ENCODE results near the gene SH3RF3. TPM values are rescaled to one million over a fixed set of nuclear protein-coding genes. Genes with fewer than 3 reads are reported as not detected.

The SH3RF3 gene
- total RNA-seq, 3 donors from 2014 or later (not counting 1 experiment from before 2014, with no cell fraction given): 0.23 to 0.61 (median 0.34) TPM

DNA sequence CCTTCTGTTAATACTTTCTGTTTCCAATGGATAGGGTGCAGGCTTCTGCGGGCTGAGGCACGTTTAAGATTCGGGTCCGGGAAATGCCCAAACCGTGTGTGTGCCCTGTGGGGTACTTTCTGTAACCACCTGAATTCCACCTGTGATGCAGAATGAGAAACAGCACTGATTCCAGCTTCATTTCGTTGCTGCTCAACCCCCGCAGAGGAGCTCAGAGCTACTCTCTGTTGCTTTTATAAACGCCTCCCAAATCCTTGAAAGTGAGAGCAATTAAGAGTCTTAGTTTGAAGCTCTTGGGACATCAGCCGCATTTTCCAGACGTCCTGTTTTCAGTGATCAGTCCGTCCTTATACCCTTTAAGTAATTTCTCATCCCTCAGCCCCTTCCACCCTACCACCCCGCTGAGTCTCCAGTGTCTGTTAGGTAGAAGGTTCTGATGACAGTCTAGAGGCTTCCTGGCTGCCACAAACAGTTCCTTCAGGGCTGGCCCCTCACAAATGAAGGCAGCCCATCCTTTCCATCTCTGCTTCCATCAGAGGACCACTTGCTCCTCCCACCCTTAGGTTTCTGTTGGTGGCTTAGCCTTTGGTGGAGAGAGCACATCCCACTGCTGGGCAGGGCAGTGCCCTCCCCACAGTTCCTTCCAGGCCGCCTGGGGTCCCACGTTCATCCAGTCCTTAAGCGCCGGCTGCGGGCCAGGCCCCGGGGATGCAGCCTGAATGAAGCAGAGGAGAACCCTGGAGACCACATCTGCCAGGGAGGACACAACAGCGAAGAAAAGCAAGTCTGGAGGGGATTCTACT, 254.7 kb downstream of the SH3RF3 start:
- 92% methylated on average over 17 of the region's 19 CpGs for WGBS (ENCODE audit: insufficient coverage)
- intact Hi-C loops (cut with micrococcal nuclease): no loop called here
- H3K9me3 Mint-ChIP-seq: no peaks in the 10 kb centered on the region

DNA sequence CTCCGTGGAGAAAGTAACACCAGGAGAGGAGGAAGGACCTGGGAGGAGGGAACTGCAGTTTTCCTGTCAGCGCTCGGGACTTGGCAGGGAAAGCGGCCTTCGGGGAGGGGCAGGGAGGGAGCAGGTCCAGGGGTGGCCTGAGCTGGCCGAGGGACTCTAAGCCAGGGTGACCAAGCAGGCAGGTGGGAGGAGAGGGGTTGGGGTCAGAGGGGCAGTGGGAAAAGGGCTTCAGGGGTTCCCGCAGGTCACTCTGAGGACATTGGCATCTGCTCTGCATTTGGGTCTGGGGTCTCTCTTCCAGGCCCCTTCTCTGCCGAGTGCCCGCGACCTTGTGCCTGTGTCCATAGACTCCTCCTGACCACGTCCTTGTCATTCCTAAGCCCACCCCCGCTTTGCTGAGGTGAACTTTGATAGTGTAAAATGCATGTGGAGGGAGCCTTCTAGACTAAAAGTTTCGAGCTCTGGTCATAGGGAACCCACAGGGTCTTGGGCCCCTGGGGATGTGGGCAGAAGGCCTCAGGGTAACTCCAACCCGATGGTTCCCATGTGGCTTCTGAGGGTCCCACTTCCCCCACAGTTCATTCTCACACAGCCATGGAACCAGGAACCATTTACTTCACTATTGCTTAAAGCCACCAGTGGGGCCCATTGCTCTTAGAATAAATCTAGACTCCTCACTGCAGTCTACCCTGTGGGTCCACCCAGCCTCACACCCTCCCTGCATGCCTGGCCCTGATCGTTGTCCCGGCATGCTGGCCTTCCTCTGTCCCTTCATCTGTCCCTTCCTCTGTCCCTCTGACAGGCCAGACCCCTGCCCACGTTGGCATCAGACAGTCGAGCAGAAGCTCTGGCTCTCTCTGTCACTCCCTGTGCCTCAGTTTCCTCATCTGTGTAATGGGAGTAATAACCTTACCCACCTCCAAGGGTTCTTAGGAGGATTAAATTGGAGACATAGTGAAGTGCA, 255.6 kb downstream of the SH3RF3 start:
- peaks cover 0 to 3% of the 10 kb centered on the region in 2 donors for H3K27me3 Mint-ChIP-seq (ENCODE audit: low read depth in 2 of 2)
- no peak overlapping the region for H3K4me3 ChIP-seq (ENCODE audit: low read length)
- H3K9me3 Mint-ChIP-seq: no peaks in the 10 kb centered on the region
- H3K36me3 Mint-ChIP-seq: no peaks in the 10 kb centered on the region
- no peaks in the 10 kb centered on the region for H3K36me3 ChIP-seq (ENCODE audit: control insufficient read depth, insufficient read depth, low read length)
- intact Hi-C loops (cut with micrococcal nuclease): no loop called here
- no peak for ATAC-seq
- H3K27me3 ChIP-seq (ENCODE audit: control insufficient read depth, insufficient read depth, low read length): no peaks in the 10 kb centered on the region
- no peaks in the 10 kb centered on the region for H3K9me3 ChIP-seq (ENCODE audit: control insufficient read depth, insufficient read depth, low read length)
- H3K4me3 Mint-ChIP-seq: no peak overlapping the region
- H3K4me1 Mint-ChIP-seq: peaks cover 6 to 18% of the 10 kb centered on the region in 2 donors
- no peak overlapping the region for H3K27ac Mint-ChIP-seq
- no peak for DNase-seq
- 85% methylated on average over 15 of the region's 18 CpGs for WGBS (ENCODE audit: insufficient coverage)
- H3K27ac ChIP-seq (ENCODE audit: low read length): no peak overlapping the region
- TF ChIP-seq, protein P1, sequence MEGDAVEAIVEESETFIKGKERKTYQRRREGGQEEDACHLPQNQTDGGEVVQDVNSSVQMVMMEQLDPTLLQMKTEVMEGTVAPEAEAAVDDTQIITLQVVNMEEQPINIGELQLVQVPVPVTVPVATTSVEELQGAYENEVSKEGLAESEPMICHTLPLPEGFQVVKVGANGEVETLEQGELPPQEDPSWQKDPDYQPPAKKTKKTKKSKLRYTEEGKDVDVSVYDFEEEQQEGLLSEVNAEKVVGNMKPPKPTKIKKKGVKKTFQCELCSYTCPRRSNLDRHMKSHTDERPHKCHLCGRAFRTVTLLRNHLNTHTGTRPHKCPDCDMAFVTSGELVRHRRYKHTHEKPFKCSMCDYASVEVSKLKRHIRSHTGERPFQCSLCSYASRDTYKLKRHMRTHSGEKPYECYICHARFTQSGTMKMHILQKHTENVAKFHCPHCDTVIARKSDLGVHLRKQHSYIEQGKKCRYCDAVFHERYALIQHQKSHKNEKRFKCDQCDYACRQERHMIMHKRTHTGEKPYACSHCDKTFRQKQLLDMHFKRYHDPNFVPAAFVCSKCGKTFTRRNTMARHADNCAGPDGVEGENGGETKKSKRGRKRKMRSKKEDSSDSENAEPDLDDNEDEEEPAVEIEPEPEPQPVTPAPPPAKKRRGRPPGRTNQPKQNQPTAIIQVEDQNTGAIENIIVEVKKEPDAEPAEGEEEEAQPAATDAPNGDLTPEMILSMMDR (IDR thresholded peaks at IDR 0.05): no peak
- H3K4me1 ChIP-seq (ENCODE audit: control insufficient read depth, insufficient read depth, low read length): peaks cover 9% of the 10 kb centered on the region

More for the DNA sequence above, 254.7 kb downstream of the SH3RF3 start:
- Histone ChIP-seq H3K36me3 (ENCODE audit: control insufficient read depth, insufficient read depth, low read length) (no peaks in the 10 kb centered on the region), H3K4me1 (ENCODE audit: control insufficient read depth, insufficient read depth, low read length) (peaks cover 1% of the 10 kb centered on the region), H3K9me3 (ENCODE audit: control insufficient read depth, insufficient read depth, low read length) (no peaks in the 10 kb centered on the region), H3K27me3 (ENCODE audit: control insufficient read depth, insufficient read depth, low read length) (no peaks in the 10 kb centered on the region), H3K27ac (ENCODE audit: low read length) (no peak overlapping the region), H3K4me3 (ENCODE audit: low read length) (no peak overlapping the region)
- no peaks in the 10 kb centered on the region for H3K36me3 Mint-ChIP-seq
- H3K4me3 Mint-ChIP-seq: no peak overlapping the region
- H3K27me3 Mint-ChIP-seq (ENCODE audit: low read depth in 2 of 2): peaks cover 2 to 4% of the 10 kb centered on the region in 2 donors
- peaks cover 0 to 10% of the 10 kb centered on the region in 2 donors for H3K4me1 Mint-ChIP-seq
- no peak for ATAC-seq
- TF ChIP-seq, protein P1 (IDR thresholded peaks at IDR 0.05): no peak
- H3K27ac Mint-ChIP-seq: no peak overlapping the region
- no peak for DNase-seq

DNA sequence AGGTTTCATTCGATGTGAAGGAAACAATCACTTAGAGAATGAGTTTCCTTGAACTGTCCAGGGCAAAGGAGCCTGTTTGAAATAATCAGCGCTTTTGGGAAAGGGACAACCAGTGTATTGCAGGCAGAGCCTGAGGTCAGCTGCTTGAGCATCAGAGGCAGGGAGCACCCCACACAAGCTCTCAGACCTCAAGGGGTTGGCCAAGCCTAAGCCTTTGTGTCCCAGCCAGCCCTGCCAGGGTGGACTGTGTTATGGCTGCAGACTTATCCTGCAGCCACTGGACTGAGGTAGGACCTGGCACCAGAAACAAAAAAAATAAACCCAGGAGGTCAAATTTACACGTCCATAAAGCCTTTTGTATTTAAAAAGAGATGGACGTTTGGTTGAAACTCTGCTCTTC, 256.5 kb downstream of the SH3RF3 start:
- H3K9me3 Mint-ChIP-seq: no peaks in the 10 kb centered on the region
- no peak for ATAC-seq
- WGBS (ENCODE audit: insufficient coverage): 70% methylated on average over 4 of the region's 4 CpGs
- intact Hi-C loops (cut with micrococcal nuclease): no loop called here
- Histone ChIP-seq H3K27ac (ENCODE audit: low read length) (no peak overlapping the region), H3K4me1 (ENCODE audit: control insufficient read depth, insufficient read depth, low read length) (peaks cover 9% of the 10 kb centered on the region), H3K27me3 (ENCODE audit: control insufficient read depth, insufficient read depth, low read length) (no peaks in the 10 kb centered on the region), H3K4me3 (ENCODE audit: low read length) (no peak overlapping the region), H3K9me3 (ENCODE audit: control insufficient read depth, insufficient read depth, low read length) (no peaks in the 10 kb centered on the region), H3K36me3 (ENCODE audit: control insufficient read depth, insufficient read depth, low read length) (no peaks in the 10 kb centered on the region)
- no peaks in the 10 kb centered on the region for H3K36me3 Mint-ChIP-seq
- H3K4me1 Mint-ChIP-seq: peaks cover 10 to 18% of the 10 kb centered on the region in 2 donors
- TF ChIP-seq, protein P1 (IDR thresholded peaks at IDR 0.05): no peak
- H3K4me3 Mint-ChIP-seq: no peak overlapping the region
- DNase-seq: no peak
- H3K27me3 Mint-ChIP-seq (ENCODE audit: low read depth in 2 of 2): peaks cover 0 to 6% of the 10 kb centered on the region in 2 donors
- H3K27ac Mint-ChIP-seq: no peak overlapping the region
